ENCODE measurements around the gene PNMA8B.
"Not testable (repeated sequence)": the region's sequence is repeated elsewhere in the genome, so short reads cannot be mapped to it uniquely, and the experiment has no call there.

Gene PNMA8B

GRCh38 chr19:46495786-46496099 lies at the start of gene PNMA8B:
Gene PNMA8B (minus strand): TSS chr19:46495867. CDS start chr19:46495465, 402 bp downstream.
- no peaks in the 10 kb centered on the region for H3K4me1 ChIP-seq (ENCODE audit: insufficient read depth, low read length)
- H3K9me3 ChIP-seq (ENCODE audit: control insufficient read depth, insufficient read depth, low read length), result no peaks in the 10 kb centered on the region
- H3K36me3 ChIP-seq (ENCODE audit: insufficient read depth, low read length), result no peaks in the 10 kb centered on the region
- peak within 1 kb of the TSS; percentile 49; the same call in 1 of the 2 replicates for H3K9ac ChIP-seq (ENCODE audit: low read depth, low read length)

- Histone ChIP-seq H3K36me3 (ENCODE audit: insufficient read depth, low read length) (no peaks in the 10 kb centered on the region), H3K9ac (ENCODE audit: low read depth, low read length) (no peak overlapping the region), H3K9me3 (ENCODE audit: control insufficient read depth, insufficient read depth, low read length) (no peaks in the 10 kb centered on the region), H3K4me1 (ENCODE audit: insufficient read depth, low read length) (no peaks in the 10 kb centered on the region)
Measured at GRCh38 chr19:46544651-46545050, 49.0 kb upstream of the PNMA8B start.

GRCh38 chr19:46542428-46543230 lies 47.0 kb upstream of the PNMA8B start:
- H3K9me3 ChIP-seq (ENCODE audit: control insufficient read depth, insufficient read depth, low read length), result no peaks in the 10 kb centered on the region
- no peak overlapping the region for H3K9ac ChIP-seq (ENCODE audit: low read depth, low read length)
- H3K4me1 ChIP-seq (ENCODE audit: insufficient read depth, low read length), result no peaks in the 10 kb centered on the region
- no peaks in the 10 kb centered on the region for H3K36me3 ChIP-seq (ENCODE audit: insufficient read depth, low read length)

- Histone ChIP-seq H3K4me1 (ENCODE audit: insufficient read depth, low read length) (no peaks in the 10 kb centered on the region), H3K36me3 (ENCODE audit: insufficient read depth, low read length) (no peaks in the 10 kb centered on the region), H3K9me3 (ENCODE audit: control insufficient read depth, insufficient read depth, low read length) (no peaks in the 10 kb centered on the region), H3K9ac (ENCODE audit: low read depth, low read length) (no peak overlapping the region)
Measured at GRCh38 chr19:46537136-46538097, 41.8 kb upstream of the PNMA8B start.

- no peak overlapping the region for H3K9ac ChIP-seq (ENCODE audit: low read depth, low read length)
- H3K9me3 ChIP-seq (ENCODE audit: control insufficient read depth, insufficient read depth, low read length), result no peaks in the 10 kb centered on the region
- H3K36me3 ChIP-seq (ENCODE audit: insufficient read depth, low read length), result no peaks in the 10 kb centered on the region
- no peaks in the 10 kb centered on the region for H3K4me1 ChIP-seq (ENCODE audit: insufficient read depth, low read length)
Measured at GRCh38 chr19:46536391-46536790, 40.7 kb upstream of the PNMA8B start.

- Histone ChIP-seq H3K9me3 (ENCODE audit: control insufficient read depth, insufficient read depth, low read length) (no peaks in the 10 kb centered on the region), H3K9ac (ENCODE audit: low read depth, low read length) (no peak overlapping the region), H3K4me1 (ENCODE audit: insufficient read depth, low read length) (peaks cover 2% of the 10 kb centered on the region; the same call in 1 of the 2 replicates), H3K36me3 (ENCODE audit: insufficient read depth, low read length) (no peaks in the 10 kb centered on the region)
Measured at GRCh38 chr19:46533621-46534081, 38.0 kb upstream of the PNMA8B start.

GRCh38 chr19:46533078-46533620 lies 37.5 kb upstream of the PNMA8B start:
- Histone ChIP-seq H3K36me3 (ENCODE audit: insufficient read depth, low read length) (no peaks in the 10 kb centered on the region), H3K4me1 (ENCODE audit: insufficient read depth, low read length) (peaks cover 7% of the 10 kb centered on the region; the same call in 1 of the 2 replicates), H3K9me3 (ENCODE audit: control insufficient read depth, insufficient read depth, low read length) (no peaks in the 10 kb centered on the region), H3K9ac (ENCODE audit: low read depth, low read length) (no peak overlapping the region)

GRCh38 chr19:46530636-46531035 lies 35.0 kb upstream of the PNMA8B start:
- Histone ChIP-seq H3K36me3 (ENCODE audit: insufficient read depth, low read length) (no peaks in the 10 kb centered on the region), H3K9ac (ENCODE audit: low read depth, low read length) (peak overlapping the region; percentile 30; the same call in 1 of the 2 replicates), H3K4me1 (ENCODE audit: insufficient read depth, low read length) (peaks cover 8% of the 10 kb centered on the region; the same call in 1 of the 2 replicates), H3K9me3 (ENCODE audit: control insufficient read depth, insufficient read depth, low read length) (no peaks in the 10 kb centered on the region)

- Histone ChIP-seq H3K36me3 (ENCODE audit: insufficient read depth, low read length) (no peaks in the 10 kb centered on the region), H3K9me3 (ENCODE audit: control insufficient read depth, insufficient read depth, low read length) (no peaks in the 10 kb centered on the region), H3K9ac (ENCODE audit: low read depth, low read length) (peak overlapping the region; percentile 30; the same call in 1 of the 2 replicates), H3K4me1 (ENCODE audit: insufficient read depth, low read length) (peaks cover 8% of the 10 kb centered on the region; the same call in 1 of the 2 replicates)
Measured at GRCh38 chr19:46529622-46530451, 34.2 kb upstream of the PNMA8B start.

- Histone ChIP-seq H3K9ac (ENCODE audit: low read depth, low read length) (peak overlapping the region; percentile 23; the same call in 1 of the 2 replicates), H3K36me3 (ENCODE audit: insufficient read depth, low read length) (no peaks in the 10 kb centered on the region), H3K9me3 (ENCODE audit: control insufficient read depth, insufficient read depth, low read length) (no peaks in the 10 kb centered on the region), H3K4me1 (ENCODE audit: insufficient read depth, low read length) (peaks cover 8% of the 10 kb centered on the region; the same call in 1 of the 2 replicates)
Measured at GRCh38 chr19:46528601-46529590, 33.2 kb upstream of the PNMA8B start.

GRCh38 chr19:46526801-46527200 lies 31.1 kb upstream of the PNMA8B start:
- H3K4me1 ChIP-seq (ENCODE audit: insufficient read depth, low read length), result not testable (repeated sequence)

GRCh38 chr19:46524308-46524707 lies 28.6 kb upstream of the PNMA8B start:
- no peaks in the 10 kb centered on the region for H3K9me3 ChIP-seq (ENCODE audit: control insufficient read depth, insufficient read depth, low read length)
- H3K4me1 ChIP-seq (ENCODE audit: insufficient read depth, low read length), result peaks cover 11% of the 10 kb centered on the region
- no peaks in the 10 kb centered on the region for H3K36me3 ChIP-seq (ENCODE audit: insufficient read depth, low read length)
- H3K9ac ChIP-seq (ENCODE audit: low read depth, low read length), result no peak overlapping the region

More at GRCh38 chr19:46526801-46527200, 31.1 kb upstream of the PNMA8B start:
- H3K9ac ChIP-seq (ENCODE audit: low read depth, low read length); H3K9me3 ChIP-seq (ENCODE audit: control insufficient read depth, insufficient read depth, low read length); H3K36me3 ChIP-seq (ENCODE audit: insufficient read depth, low read length): not testable (repeated sequence)

GRCh38 chr19:46522988-46523387 lies 27.3 kb upstream of the PNMA8B start:
- not testable (repeated sequence) for H3K4me1 ChIP-seq (ENCODE audit: insufficient read depth, low read length); H3K36me3 ChIP-seq (ENCODE audit: insufficient read depth, low read length); H3K9me3 ChIP-seq (ENCODE audit: control insufficient read depth, insufficient read depth, low read length); H3K9ac ChIP-seq (ENCODE audit: low read depth, low read length)
